ENCODE measurements around the gene ABHD3. TPM values are rescaled to one million over a fixed set of nuclear protein-coding genes. Genes with fewer than 3 reads are reported as not detected.
"Not testable (repeated sequence)": the region's sequence is repeated elsewhere in the genome, so short reads cannot be mapped to it uniquely, and the experiment has no call there.

Gene ABHD3
- total RNA-seq, 1 donor from 2014 or later: 13.7 TPM

DNA sequence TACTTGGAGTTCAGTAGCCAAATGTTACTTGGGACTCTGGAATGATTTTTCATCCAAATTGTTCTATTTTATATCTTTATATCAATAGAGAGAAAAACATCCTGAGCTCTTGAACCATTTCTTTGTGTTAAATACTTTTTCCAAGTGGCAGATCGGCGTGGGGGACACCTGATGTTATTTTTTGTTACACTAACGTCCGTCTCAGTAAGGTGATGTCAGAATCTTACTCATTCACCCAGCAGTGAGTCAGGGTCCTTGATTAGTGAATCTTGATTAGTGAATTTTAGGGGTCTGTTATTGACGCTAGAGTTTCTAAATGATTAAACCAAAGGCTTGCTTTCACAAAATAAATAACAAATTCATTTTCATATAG is 37.7 kb upstream of the ABHD3 start:
- H3K36me3 ChIP-seq (ENCODE audit: control insufficient read depth, insufficient read depth, low read length): no peaks in the 10 kb centered on the region
- TF ChIP-seq, protein P1, sequence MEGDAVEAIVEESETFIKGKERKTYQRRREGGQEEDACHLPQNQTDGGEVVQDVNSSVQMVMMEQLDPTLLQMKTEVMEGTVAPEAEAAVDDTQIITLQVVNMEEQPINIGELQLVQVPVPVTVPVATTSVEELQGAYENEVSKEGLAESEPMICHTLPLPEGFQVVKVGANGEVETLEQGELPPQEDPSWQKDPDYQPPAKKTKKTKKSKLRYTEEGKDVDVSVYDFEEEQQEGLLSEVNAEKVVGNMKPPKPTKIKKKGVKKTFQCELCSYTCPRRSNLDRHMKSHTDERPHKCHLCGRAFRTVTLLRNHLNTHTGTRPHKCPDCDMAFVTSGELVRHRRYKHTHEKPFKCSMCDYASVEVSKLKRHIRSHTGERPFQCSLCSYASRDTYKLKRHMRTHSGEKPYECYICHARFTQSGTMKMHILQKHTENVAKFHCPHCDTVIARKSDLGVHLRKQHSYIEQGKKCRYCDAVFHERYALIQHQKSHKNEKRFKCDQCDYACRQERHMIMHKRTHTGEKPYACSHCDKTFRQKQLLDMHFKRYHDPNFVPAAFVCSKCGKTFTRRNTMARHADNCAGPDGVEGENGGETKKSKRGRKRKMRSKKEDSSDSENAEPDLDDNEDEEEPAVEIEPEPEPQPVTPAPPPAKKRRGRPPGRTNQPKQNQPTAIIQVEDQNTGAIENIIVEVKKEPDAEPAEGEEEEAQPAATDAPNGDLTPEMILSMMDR (IDR thresholded peaks at IDR 0.05; ENCODE audit: insufficient read depth, low read length, poor library complexity, severe bottlenecking): no peak
- no peaks in the 10 kb centered on the region for H3K27me3 ChIP-seq (ENCODE audit: control insufficient read depth, insufficient read depth, low read length)
- no peak for DNase-seq (ENCODE audit: low read depth)
- peak overlapping the region; percentile 89 for H3K4me3 ChIP-seq (ENCODE audit: low read depth, low read length)

- H3K4me3 ChIP-seq (ENCODE audit: low read depth, low read length): peak overlapping the region; percentile 89
- no peak for DNase-seq (ENCODE audit: low read depth)
- H3K27me3 ChIP-seq (ENCODE audit: control insufficient read depth, insufficient read depth, low read length): no peaks in the 10 kb centered on the region
- TF ChIP-seq, protein P1 (IDR thresholded peaks at IDR 0.05; ENCODE audit: insufficient read depth, low read length, poor library complexity, severe bottlenecking): no peak
- no peaks in the 10 kb centered on the region for H3K36me3 ChIP-seq (ENCODE audit: control insufficient read depth, insufficient read depth, low read length)
Measured at GRCh38 chr18:21741562-21742314, 37.2 kb upstream of the ABHD3 start.

GRCh38 chr18:21741312-21741561 is 36.7 kb upstream of the ABHD3 start:
- DNase-seq (ENCODE audit: low read depth): no peak
- Histone ChIP-seq H3K4me3 (ENCODE audit: low read depth, low read length) (peak overlapping the region; percentile 89), H3K36me3 (ENCODE audit: control insufficient read depth, insufficient read depth, low read length) (no peaks in the 10 kb centered on the region), H3K27me3 (ENCODE audit: control insufficient read depth, insufficient read depth, low read length) (no peaks in the 10 kb centered on the region)
- TF ChIP-seq, protein P1 (IDR thresholded peaks at IDR 0.05; ENCODE audit: insufficient read depth, low read length, poor library complexity, severe bottlenecking): no peak

GRCh38 chr18:21740538-21741311 is 36.2 kb upstream of the ABHD3 start, which contains the start of gene MIB1:
Gene MIB1 (plus strand): TSS chr18:21740792. CDS start chr18:21741584, 792 bp downstream.
- H3K36me3 ChIP-seq (ENCODE audit: control insufficient read depth, insufficient read depth, low read length): no peaks in the 10 kb centered on the region
- no peaks in the 10 kb centered on the region for H3K27me3 ChIP-seq (ENCODE audit: control insufficient read depth, insufficient read depth, low read length)
- H3K4me3 ChIP-seq (ENCODE audit: low read depth, low read length): peak within 1 kb of the TSS; percentile 89
- TF ChIP-seq, protein P1 (IDR thresholded peaks at IDR 0.05; ENCODE audit: insufficient read depth, low read length, poor library complexity, severe bottlenecking): no peak
- DNase-seq (ENCODE audit: low read depth): peak; percentile 80

DNA sequence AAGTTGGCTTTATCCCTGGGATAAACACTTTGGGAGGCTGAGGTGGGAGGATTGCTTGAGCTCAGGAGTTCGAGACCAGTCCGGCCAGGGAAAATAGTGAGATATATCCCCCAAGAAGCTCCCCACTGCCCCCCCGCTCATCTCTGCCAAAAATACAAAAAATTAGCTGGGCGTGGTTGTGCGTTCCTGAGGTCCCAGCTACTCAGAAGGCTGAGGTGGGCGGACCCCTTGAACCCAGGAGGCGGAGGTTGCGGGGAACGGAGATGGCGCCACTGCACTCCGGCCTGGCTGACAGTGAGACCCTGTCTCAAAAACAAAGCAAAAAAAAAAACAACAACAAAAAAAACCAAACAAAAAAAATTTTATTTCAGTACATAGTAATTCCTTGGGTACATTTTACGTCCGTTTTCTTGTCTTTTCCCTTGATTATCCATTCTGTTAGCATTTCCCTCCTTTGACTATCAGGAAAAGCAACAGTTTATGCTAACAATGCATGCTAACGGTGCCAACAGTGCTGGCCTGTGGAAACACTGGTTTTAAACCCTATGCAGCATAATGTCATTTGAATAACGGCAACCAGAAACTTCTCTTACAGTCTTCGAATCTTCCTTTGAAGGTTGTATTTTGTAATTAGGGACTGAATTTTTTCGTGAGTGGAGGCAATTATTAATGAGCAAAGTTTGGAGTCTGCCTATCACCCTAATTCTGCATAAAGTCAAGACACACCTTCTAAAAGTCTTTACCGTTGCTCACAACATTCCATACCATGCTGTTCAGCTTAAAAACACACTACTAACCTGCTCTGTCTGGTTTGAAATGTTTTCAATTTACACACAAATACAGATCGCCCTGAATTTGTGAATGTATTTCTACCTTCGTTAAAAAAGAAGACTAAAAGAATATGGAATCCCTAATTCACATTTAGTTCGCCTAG is 35.3 kb upstream of the ABHD3 start:
- H3K27me3 ChIP-seq (ENCODE audit: control insufficient read depth, insufficient read depth, low read length): no peaks in the 10 kb centered on the region
- no peak for DNase-seq (ENCODE audit: low read depth)
- TF ChIP-seq, protein P1 (IDR thresholded peaks at IDR 0.05; ENCODE audit: insufficient read depth, low read length, poor library complexity, severe bottlenecking): no peak
- peak overlapping the region; percentile 14 for H3K4me3 ChIP-seq (ENCODE audit: low read depth, low read length)
- H3K36me3 ChIP-seq (ENCODE audit: control insufficient read depth, insufficient read depth, low read length): no peaks in the 10 kb centered on the region

- DNase-seq (ENCODE audit: low read depth); H3K36me3 ChIP-seq (ENCODE audit: control insufficient read depth, insufficient read depth, low read length); H3K4me3 ChIP-seq (ENCODE audit: low read depth, low read length); H3K27me3 ChIP-seq (ENCODE audit: control insufficient read depth, insufficient read depth, low read length): not testable (repeated sequence)
Measured at GRCh38 chr18:21736926-21737325, 32.4 kb upstream of the ABHD3 start.

Data from kidney epithelial cell (primary cell).